Esophagus squamous epithelium (tissue), 5 donors: ENCODE measurements around the gene MPV17. TPM values are rescaled to one million over a fixed set of nuclear protein-coding genes. Genes with fewer than 3 reads are reported as not detected.
"Not testable (repeated sequence)": the region's sequence is repeated elsewhere in the genome, so short reads cannot be mapped to it uniquely, and the experiment has no call there.

Experiments
- DNase-seq: peaks from one replicate; lab custom pipeline; 2025; lab: John Stamatoyannopoulos, UW
- H3K27ac ChIP-seq, 4 donors: fragments of 200-600 bp; sonication (generic); one replicate each; pipeline ENCODE4 v1.5.1; 2016 to 2019; ENCODE audit warnings: mild to moderate bottlenecking in 1 of 4
- H3K27me3 ChIP-seq, 4 donors: fragments of 200-600 bp; sonication (generic); 1 replicate in 3 of 4; 2 replicates in 1 of 4; pipeline versions ENCODE4 v1.5.1 to v1.6.0; 2017 to 2021; ENCODE audit warnings: antibody characterized with exemption in 1 of 4
- H3K36me3 ChIP-seq, 3 donors: fragments of 200-600 bp; sonication (generic); one replicate each; pipeline ENCODE4 v1.5.1; 2016 to 2019
- H3K4me1 ChIP-seq, 3 donors: fragments of 200-600 bp; sonication (generic); one replicate each; pipeline ENCODE4 v1.5.1; 2017 to 2019
- H3K4me3 ChIP-seq, 4 donors: fragments of 200-600 bp; sonication (generic); 1 replicate in 3 of 4; 2 replicates in 1 of 4; pipeline ENCODE4 v1.5.1; 2016 to 2019; ENCODE audit warnings: mild to moderate bottlenecking in 2 of 4, moderate library complexity in 1 of 4
- H3K9me3 ChIP-seq, 3 donors: fragments of 200-600 bp; sonication (generic); one replicate each; pipeline ENCODE4 v1.5.1; 2016 to 2019
- CTCF ChIP-seq, 6 experiments: fragments of 450-650 bp in 4 of 6; fragments of 200-600 bp in 2 of 6; sonication (generic) in 2 of 6; IDR thresholded peaks; one replicate each; pipeline ENCODE4 v1.5.1; 2016 to 2019; ENCODE audit warnings: antibody characterized with exemption in 6 of 6, mild to moderate bottlenecking in 4 of 6, moderate library complexity in 4 of 6
- POLR2A ChIP-seq, 4 donors: fragments of 450-650 bp; IDR thresholded peaks; one replicate each; pipeline ENCODE4 v1.6.1; 2017; ENCODE audit warnings: antibody characterized with exemption in 4 of 4, mild to moderate bottlenecking in 4 of 4, moderate library complexity in 3 of 4
- WGBS, 2 donors: methylation state at CpG; one replicate each; pipeline ENCODE4 v1.1.5; 2018; 5-methylcytosine and 5-hydroxymethylcytosine counted together
- intact Hi-C: fragments of 100-400 bp; cut with DNase I; formaldehyde crosslinking; loops from one replicate; pipeline ENCODE4 v1.15.0; 2022
- total RNA-seq, 4 donors: library from RNA; depleted of rRNA; stranded (reverse); fragments of >200 nt; gene quantifications; one replicate each; pipeline ENCODE4 v1.1.0, GENCODE V29; 2016
- donor health status: DM: yes; HTN: yes; CAD: no.

Gene MPV17
- total RNA-seq, 4 donors from 2014 or later, result 39.3 to 66.1 (median 48.1) TPM

- peaks cover 0 to 11% (median 0%) of the 10 kb centered on the region in 3 donors for H3K36me3 ChIP-seq
- intact Hi-C loops, result no loop called here
- no peak for DNase-seq
- peak overlapping the region; percentile 10 to 62 (median 48) for H3K27ac ChIP-seq
- H3K27me3 ChIP-seq, result no peaks in the 10 kb centered on the region
- peaks cover 14 to 49% (median 36%) of the 10 kb centered on the region in 3 donors for H3K4me1 ChIP-seq
- no peak overlapping the region for H3K4me3 ChIP-seq
- WGBS, 2 donors, result 54 to 64% methylated on average over 7 of the region's 7 CpGs
- H3K9me3 ChIP-seq, result no peaks in the 10 kb centered on the region
- TF ChIP-seq CTCF (IDR thresholded peaks at IDR 0.05) (no peak), POLR2A (IDR thresholded peaks at IDR 0.05) (no peak)
These were observed 31.1 kb upstream of the MPV17 start for GRCh38 chr2:27353762-27354596.

- H3K9me3 ChIP-seq, DNase-seq, intact Hi-C loops, H3K27me3 ChIP-seq, H3K4me3 ChIP-seq: not testable (repeated sequence)
- H3K27ac ChIP-seq, result peak overlapping the region in 2 of 4 donors; percentile 61 to 62
- peaks cover 0 to 11% (median 0%) of the 10 kb centered on the region in 3 donors for H3K36me3 ChIP-seq
- 90 to 92% methylated on average over 2 to 5 of the region's 5 CpGs for whole genome bisulfite sequencing, 2 donors
- H3K4me1 ChIP-seq, result peaks cover 14 to 47% (median 36%) of the 10 kb centered on the region in 3 donors
These were observed 30.5 kb upstream of the MPV17 start for GRCh38 chr2:27353386-27353761.

- intact Hi-C loops, result no loop called here
- peaks cover 5 to 48% (median 26%) of the 10 kb centered on the region in 3 donors for H3K4me1 ChIP-seq
- no peaks in the 10 kb centered on the region for H3K27me3 ChIP-seq
- H3K27ac ChIP-seq, result no peak overlapping the region
- no peak for DNase-seq
- WGBS, 2 donors, result 80 to 82% methylated on average over 6 of the region's 6 CpGs
- peaks cover 0 to 15% (median 0%) of the 10 kb centered on the region in 3 donors for H3K36me3 ChIP-seq
- no peak overlapping the region for H3K4me3 ChIP-seq
- TF ChIP-seq POLR2A (IDR thresholded peaks at IDR 0.05) (no peak), CTCF (IDR thresholded peaks at IDR 0.05) (no peak)
- no peaks in the 10 kb centered on the region for H3K9me3 ChIP-seq
These were observed 29.1 kb upstream of the MPV17 start for GRCh38 chr2:27351802-27352598.

GRCh38 chr2:27350106-27350693 lies 27.3 kb upstream of the MPV17 start:
- H3K4me1 ChIP-seq, result peaks cover 5 to 43% (median 20%) of the 10 kb centered on the region in 3 donors
- no peak overlapping the region for H3K4me3 ChIP-seq
- no peak for DNase-seq
- TF ChIP-seq CTCF (IDR thresholded peaks at IDR 0.05) (no peak), POLR2A (IDR thresholded peaks at IDR 0.05) (no peak)
- H3K27ac ChIP-seq, result no peak overlapping the region
- peaks cover 0 to 15% (median 0%) of the 10 kb centered on the region in 3 donors for H3K36me3 ChIP-seq
- H3K27me3 ChIP-seq, result no peaks in the 10 kb centered on the region
- intact Hi-C loops, result no loop called here
- no peaks in the 10 kb centered on the region for H3K9me3 ChIP-seq
- 81 to 83% methylated on average over 6 to 7 of the region's 7 CpGs for WGBS, 2 donors

GRCh38 chr2:27347641-27348040 lies 24.7 kb upstream of the MPV17 start:
- intact Hi-C loops, result no loop called here
- peaks cover 0 to 17% (median 0%) of the 10 kb centered on the region in 3 donors for H3K4me1 ChIP-seq
- H3K36me3 ChIP-seq, result peaks cover 0 to 25% (median 4%) of the 10 kb centered on the region in 3 donors
- TF ChIP-seq CTCF (IDR thresholded peaks at IDR 0.05) (no peak), POLR2A (IDR thresholded peaks at IDR 0.05) (no peak)
- H3K27ac ChIP-seq, result peak overlapping the region in 3 of 4 donors; percentile 45 to 61 (median 61)
- no peaks in the 10 kb centered on the region for H3K9me3 ChIP-seq
- no peak for DNase-seq
- H3K27me3 ChIP-seq, result no peaks in the 10 kb centered on the region
- WGBS, 2 donors, result 94% methylated on average over 2 of the region's 2 CpGs; no CpG with 5 or more reads in 1 of the 2 donors
- H3K4me3 ChIP-seq, result no peak overlapping the region
